Hepatic stellate cell (primary cell): Measurements from ENCODE around the gene SWSAP1.
A peak's percentile ranks its signal among the peaks of the same experiment; 100 is the strongest.
"Not testable (repeated sequence)": the region's sequence is repeated elsewhere in the genome, so short reads cannot be mapped to it uniquely, and the experiment has no call there.

Experiments used
- DNase-seq: peaks from one replicate; pipeline ENCODE4 v3.0.0; 2011; ENCODE audit warnings: low spot score

SWSAP1 gene

GRCh38 chr19:11378319-11379189, 4.1 kb downstream of the SWSAP1 start:
- DNase-seq = peak; percentile 92

- not testable (repeated sequence) for DNase-seq
Observed at GRCh38 chr19:11379269-11379845, 4.9 kb downstream of the SWSAP1 start.

GRCh38 chr19:11379857-11380350, 5.4 kb downstream of the SWSAP1 start:
- no peak for DNase-seq

GRCh38 chr19:11380653-11381537, 6.4 kb downstream of the SWSAP1 start:
- peak; percentile 100 for DNase-seq

- peak; percentile 41 for DNase-seq
Observed at GRCh38 chr19:11382898-11383705, 8.6 kb downstream of the SWSAP1 start.

GRCh38 chr19:11383706-11384048, 9.2 kb downstream of the SWSAP1 start:
- DNase-seq = no peak

- no peak for DNase-seq
Observed at GRCh38 chr19:11384778-11385129, 10.3 kb downstream of the SWSAP1 start.

- DNase-seq = no peak
Observed at GRCh38 chr19:11387162-11388034, 12.9 kb downstream of the SWSAP1 start.

GRCh38 chr19:11390359-11390758, 15.9 kb downstream of the SWSAP1 start:
- DNase-seq = no peak

GRCh38 chr19:11390933-11391680, 16.6 kb downstream of the SWSAP1 start:
- no peak for DNase-seq

GRCh38 chr19:11397089-11397610, 22.7 kb downstream of the SWSAP1 start:
- no peak for DNase-seq

GRCh38 chr19:11399667-11400066, 25.2 kb downstream of the SWSAP1 start:
- DNase-seq = no peak

- no peak for DNase-seq
Observed at GRCh38 chr19:11400798-11401197, 26.3 kb downstream of the SWSAP1 start.

- DNase-seq = no peak
Observed at GRCh38 chr19:11401808-11402543, 27.5 kb downstream of the SWSAP1 start.

- DNase-seq = no peak
Observed at GRCh38 chr19:11404588-11405222, 30.2 kb downstream of the SWSAP1 start.

GRCh38 chr19:11405846-11406643, 31.6 kb downstream of the SWSAP1 start:
- DNase-seq = no peak

GRCh38 chr19:11406703-11407236, 32.3 kb downstream of the SWSAP1 start:
- DNase-seq = not testable (repeated sequence)
